Measurements from ENCODE around the gene MBTPS1.

The MBTPS1 gene

DNA sequence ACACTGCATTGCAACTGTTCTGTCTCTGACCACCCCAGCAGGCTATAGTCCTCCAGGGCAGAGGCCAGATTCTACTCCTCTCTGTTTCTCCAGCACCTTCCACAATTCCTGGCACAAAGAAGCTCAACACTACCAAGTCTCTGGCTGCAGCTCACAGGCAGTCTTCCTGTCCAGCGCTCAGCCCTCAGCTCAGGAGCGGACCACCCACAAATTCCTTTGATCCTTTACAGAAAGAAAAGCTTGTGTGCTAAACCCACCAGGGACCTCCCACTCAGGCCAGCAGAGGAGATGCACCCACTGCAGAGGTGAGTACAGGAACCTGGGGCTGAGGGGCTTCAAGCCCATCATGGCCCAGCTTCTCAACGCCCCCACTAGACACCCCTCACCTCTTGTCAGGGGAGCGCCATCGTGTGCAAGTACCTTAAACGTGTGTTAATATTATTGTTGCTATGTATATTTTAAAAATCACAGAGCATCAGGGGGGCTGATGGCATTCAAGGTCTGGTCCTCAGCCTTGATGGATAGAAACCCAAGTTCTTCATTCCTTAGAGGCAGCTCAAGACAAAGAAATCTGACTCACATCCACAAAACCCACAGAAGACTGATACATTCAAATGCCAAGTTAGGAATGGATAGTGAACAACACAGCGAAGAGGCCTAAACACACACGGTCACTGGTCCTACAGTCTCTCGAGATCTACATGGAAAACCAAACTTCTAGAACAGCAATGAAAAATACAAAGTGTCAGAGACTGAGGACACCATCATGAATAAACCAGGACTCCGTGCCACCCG is 19.8 kb upstream of the MBTPS1 start:
- Histone ChIP-seq H3K18ac (ENCODE audit: low read length) (no peak overlapping the region), H3K4ac (ENCODE audit: low read depth, low read length) (no peak overlapping the region), H3K27me3 (ENCODE audit: insufficient read depth, low read length, poor library complexity) (no peaks in the 10 kb centered on the region), H3K4me3 (ENCODE audit: low read length) (no peak overlapping the region), H2BK5ac (ENCODE audit: low read length) (no peak overlapping the region), H2AK5ac (ENCODE audit: low read length) (no peak overlapping the region), H2BK15ac (replicated peaks; ENCODE audit: low read depth) (no peak overlapping the region), H3K27ac (ENCODE audit: low read depth, low read length) (no peak overlapping the region), H3K79me1 (ENCODE audit: low read length) (peaks cover 21% of the 10 kb centered on the region), H4K8ac (ENCODE audit: low read depth, low read length) (no peak overlapping the region), H3K4me1 (ENCODE audit: control insufficient read depth, low read depth, low read length) (peaks cover 14% of the 10 kb centered on the region), H3K36me3 (ENCODE audit: control insufficient read depth, insufficient read depth, low read length) (no peaks in the 10 kb centered on the region), H3K23ac (ENCODE audit: low read length) (no peak overlapping the region), H4K5ac (ENCODE audit: low read length) (no peak overlapping the region), H2BK120ac (ENCODE audit: low read depth, low read length) (no peak overlapping the region), H3K4me2 (ENCODE audit: low read length) (no peak overlapping the region), H3K9ac (ENCODE audit: low read length) (no peak overlapping the region), H3K56ac (ENCODE audit: low read length) (no peak overlapping the region), H3K79me2 (ENCODE audit: control insufficient read depth, insufficient read depth, low read length) (peaks cover 14% of the 10 kb centered on the region)
- no peak for DNase-seq
- no CpG with 5 or more reads among the region's 11 CpGs for WGBS (ENCODE audit: extremely low coverage, insufficient coverage, low lambda C conversion rate)

DNA sequence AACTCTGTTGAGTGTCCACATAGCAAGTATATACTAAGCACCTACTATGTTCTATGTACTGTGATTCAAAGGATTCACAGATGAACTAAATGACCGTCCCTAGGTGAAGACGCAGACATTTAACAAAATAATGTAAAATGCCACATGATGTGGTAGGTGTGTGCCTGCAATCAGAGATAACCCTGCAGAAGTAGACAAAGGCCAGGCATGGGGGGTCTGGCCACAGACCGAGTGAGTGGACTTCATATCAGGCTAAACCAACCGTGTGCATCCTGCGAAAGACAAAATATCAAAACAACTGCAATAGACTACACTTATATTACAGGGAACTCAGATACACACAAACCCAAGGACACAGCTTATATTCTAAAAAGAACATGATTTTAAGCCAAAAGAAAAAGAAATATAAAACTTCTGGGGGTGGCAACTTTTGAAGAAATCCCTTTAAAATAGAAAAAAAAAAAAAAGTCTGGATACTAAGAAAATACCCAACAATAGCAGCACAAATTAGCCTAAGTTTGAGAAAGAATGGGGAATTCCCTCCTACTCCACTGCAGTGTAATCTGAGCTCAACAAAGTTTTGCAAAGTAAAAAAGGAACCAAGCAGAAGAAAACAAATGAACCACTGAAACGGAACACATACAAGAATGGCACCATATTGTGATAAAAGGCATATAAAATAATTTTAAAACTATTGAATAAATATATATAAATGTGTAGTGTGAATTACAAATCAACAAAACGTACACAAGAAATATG is 16.0 kb upstream of the MBTPS1 start:
- Histone ChIP-seq H2AK5ac (ENCODE audit: low read length) (no peak overlapping the region), H3K27ac (ENCODE audit: low read depth, low read length) (no peak overlapping the region), H3K27me3 (ENCODE audit: insufficient read depth, low read length, poor library complexity) (no peaks in the 10 kb centered on the region), H3K56ac (ENCODE audit: low read length) (no peak overlapping the region), H2BK120ac (ENCODE audit: low read depth, low read length) (no peak overlapping the region), H3K79me2 (ENCODE audit: control insufficient read depth, insufficient read depth, low read length) (peaks cover 10% of the 10 kb centered on the region), H3K4me3 (ENCODE audit: low read length) (no peak overlapping the region), H3K9ac (ENCODE audit: low read length) (no peak overlapping the region), H3K18ac (ENCODE audit: low read length) (no peak overlapping the region), H3K4me1 (ENCODE audit: control insufficient read depth, low read depth, low read length) (peaks cover 3% of the 10 kb centered on the region), H3K4ac (ENCODE audit: low read depth, low read length) (no peak overlapping the region), H3K23ac (ENCODE audit: low read length) (no peak overlapping the region), H4K5ac (ENCODE audit: low read length) (no peak overlapping the region), H4K8ac (ENCODE audit: low read depth, low read length) (no peak overlapping the region), H3K4me2 (ENCODE audit: low read length) (no peak overlapping the region), H3K36me3 (ENCODE audit: control insufficient read depth, insufficient read depth, low read length) (peaks cover 5% of the 10 kb centered on the region), H3K79me1 (ENCODE audit: low read length) (peaks cover 14% of the 10 kb centered on the region), H2BK15ac (replicated peaks; ENCODE audit: low read depth) (no peak overlapping the region), H2BK5ac (ENCODE audit: low read length) (no peak overlapping the region)
- DNase-seq = no peak
- no CpG with 5 or more reads among the region's 7 CpGs for WGBS (ENCODE audit: extremely low coverage, insufficient coverage, low lambda C conversion rate)

DNA sequence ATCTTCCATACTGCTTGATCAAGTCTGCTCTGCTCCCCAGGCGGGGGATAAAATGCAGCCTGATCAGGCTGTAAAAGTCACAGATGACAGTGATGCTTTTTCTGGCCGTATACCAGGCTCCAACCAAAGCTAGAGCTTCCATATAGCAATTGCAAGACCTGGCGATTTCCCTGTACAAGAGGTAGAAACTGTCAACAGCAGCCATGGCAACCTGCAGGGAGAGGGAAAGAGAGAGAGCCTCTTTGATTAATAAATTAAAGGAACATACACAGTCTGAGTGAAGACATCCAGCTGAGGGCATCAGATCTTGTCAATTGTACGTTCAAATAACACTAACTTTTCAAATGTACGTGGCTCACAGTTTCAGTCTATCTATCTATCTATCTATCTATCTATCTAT is 14.4 kb upstream of the MBTPS1 start:
- no peak overlapping the region for H4K8ac ChIP-seq (ENCODE audit: low read depth, low read length)
- no peak overlapping the region for H3K23ac ChIP-seq (ENCODE audit: low read length)
- WGBS (ENCODE audit: extremely low coverage, insufficient coverage, low lambda C conversion rate) = no CpG with 5 or more reads among the region's 5 CpGs
- H3K27ac ChIP-seq (ENCODE audit: low read depth, low read length) = no peak overlapping the region
- H3K4me2 ChIP-seq (ENCODE audit: low read length) = no peak overlapping the region
- peaks cover 7% of the 10 kb centered on the region for H3K36me3 ChIP-seq (ENCODE audit: control insufficient read depth, insufficient read depth, low read length)
- peaks cover 6% of the 10 kb centered on the region for H3K79me1 ChIP-seq (ENCODE audit: low read length)
- H4K5ac ChIP-seq (ENCODE audit: low read length) = no peak overlapping the region
- no peak overlapping the region for H3K56ac ChIP-seq (ENCODE audit: low read length)
- H3K4ac ChIP-seq (ENCODE audit: low read depth, low read length) = no peak overlapping the region
- no peak overlapping the region for H3K4me3 ChIP-seq (ENCODE audit: low read length)
- no peaks in the 10 kb centered on the region for H3K27me3 ChIP-seq (ENCODE audit: insufficient read depth, low read length, poor library complexity)
- no peak overlapping the region for H3K9ac ChIP-seq (ENCODE audit: low read length)
- H3K4me1 ChIP-seq (ENCODE audit: control insufficient read depth, low read depth, low read length) = no peaks in the 10 kb centered on the region
- H3K79me2 ChIP-seq (ENCODE audit: control insufficient read depth, insufficient read depth, low read length) = peaks cover 1% of the 10 kb centered on the region
- H2BK5ac ChIP-seq (ENCODE audit: low read length) = no peak overlapping the region
- H2AK5ac ChIP-seq (ENCODE audit: low read length) = no peak overlapping the region
- no peak overlapping the region for H3K18ac ChIP-seq (ENCODE audit: low read length)
- H2BK120ac ChIP-seq (ENCODE audit: low read depth, low read length) = no peak overlapping the region
- DNase-seq = no peak
- H2BK15ac ChIP-seq (replicated peaks; ENCODE audit: low read depth) = no peak overlapping the region

DNA sequence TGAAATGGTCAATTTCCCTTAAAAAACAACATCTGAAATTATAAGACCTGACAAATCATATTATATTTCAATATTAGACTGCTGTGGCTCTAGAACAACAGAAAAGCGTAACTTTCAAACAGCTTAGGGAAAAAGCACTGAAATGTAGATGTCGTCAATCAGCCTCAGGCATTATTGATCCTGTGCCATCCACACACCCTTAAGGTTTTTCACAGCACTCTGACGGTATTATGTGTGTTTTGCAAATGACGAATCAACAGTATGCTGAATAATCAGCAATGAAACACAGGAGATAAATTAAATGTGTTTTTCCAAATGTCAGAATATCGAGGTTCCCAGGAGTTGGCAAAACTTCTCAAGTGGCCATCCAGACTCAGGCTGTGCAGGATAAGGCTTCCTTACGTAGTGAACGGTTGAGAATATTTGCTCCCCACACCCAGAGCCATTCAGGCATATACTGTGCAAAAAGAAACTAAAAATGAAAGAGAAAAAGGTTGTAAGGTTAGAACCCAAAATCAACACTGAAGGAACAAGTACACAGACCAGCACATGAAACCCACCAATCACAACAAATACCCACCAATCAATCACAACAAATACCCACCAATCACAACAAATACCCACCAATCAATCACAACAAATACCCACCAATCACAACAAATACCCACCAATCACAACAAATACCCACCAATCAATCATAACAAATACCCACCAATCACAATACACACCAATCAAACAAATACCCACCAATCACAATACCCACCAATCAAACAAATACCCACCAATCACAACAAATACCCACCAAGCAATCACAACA is 7.7 kb upstream of the MBTPS1 start:
- no peak overlapping the region for H3K4me3 ChIP-seq (ENCODE audit: low read length)
- no peak overlapping the region for H2BK5ac ChIP-seq (ENCODE audit: low read length)
- no peak overlapping the region for H3K4me2 ChIP-seq (ENCODE audit: low read length)
- WGBS (ENCODE audit: extremely low coverage, insufficient coverage, low lambda C conversion rate) = no CpG with 5 or more reads among the region's 7 CpGs
- peaks cover 3% of the 10 kb centered on the region for H3K36me3 ChIP-seq (ENCODE audit: control insufficient read depth, insufficient read depth, low read length)
- no peak overlapping the region for H3K56ac ChIP-seq (ENCODE audit: low read length)
- H4K8ac ChIP-seq (ENCODE audit: low read depth, low read length) = no peak overlapping the region
- no peaks in the 10 kb centered on the region for H3K79me2 ChIP-seq (ENCODE audit: control insufficient read depth, insufficient read depth, low read length)
- H2BK120ac ChIP-seq (ENCODE audit: low read depth, low read length) = no peak overlapping the region
- no peak for DNase-seq
- no peak overlapping the region for H2AK5ac ChIP-seq (ENCODE audit: low read length)
- no peak overlapping the region for H3K4ac ChIP-seq (ENCODE audit: low read depth, low read length)
- H3K23ac ChIP-seq (ENCODE audit: low read length) = no peak overlapping the region
- no peaks in the 10 kb centered on the region for H3K27me3 ChIP-seq (ENCODE audit: insufficient read depth, low read length, poor library complexity)
- H3K4me1 ChIP-seq (ENCODE audit: control insufficient read depth, low read depth, low read length) = no peaks in the 10 kb centered on the region
- no peak overlapping the region for H3K9ac ChIP-seq (ENCODE audit: low read length)
- H3K79me1 ChIP-seq (ENCODE audit: low read length) = no peaks in the 10 kb centered on the region
- no peak overlapping the region for H4K5ac ChIP-seq (ENCODE audit: low read length)
- H3K18ac ChIP-seq (ENCODE audit: low read length) = no peak overlapping the region
- H3K27ac ChIP-seq (ENCODE audit: low read depth, low read length) = no peak overlapping the region
- no peak overlapping the region for H2BK15ac ChIP-seq (replicated peaks; ENCODE audit: low read depth)

DNA sequence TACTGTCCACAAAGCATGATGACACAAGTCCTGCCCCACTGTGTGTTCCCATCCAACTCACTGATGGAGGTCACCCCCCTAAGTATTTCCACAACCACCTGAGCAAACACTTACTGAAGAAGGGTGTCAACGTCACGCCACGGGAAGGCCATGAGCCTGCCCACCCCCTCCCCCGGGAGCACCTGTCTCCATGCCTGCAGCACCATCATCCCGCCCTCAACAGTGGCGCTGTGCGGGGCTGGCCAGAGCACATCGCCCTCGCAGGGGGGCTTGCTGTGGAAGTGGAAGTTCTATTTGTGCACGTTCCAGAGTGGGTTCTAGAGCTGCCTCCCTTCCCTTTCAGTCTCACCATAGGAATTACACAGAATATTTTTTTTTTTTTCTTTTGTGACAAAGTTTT is 4.3 kb upstream of the MBTPS1 start:
- no peak overlapping the region for H3K4me2 ChIP-seq (ENCODE audit: low read length)
- no peak overlapping the region for H3K23ac ChIP-seq (ENCODE audit: low read length)
- H4K5ac ChIP-seq (ENCODE audit: low read length) = no peak overlapping the region
- no peaks in the 10 kb centered on the region for H3K79me1 ChIP-seq (ENCODE audit: low read length)
- no peak overlapping the region for H3K27ac ChIP-seq (ENCODE audit: low read depth, low read length)
- no peak overlapping the region for H2BK5ac ChIP-seq (ENCODE audit: low read length)
- DNase-seq = no peak
- H3K36me3 ChIP-seq (ENCODE audit: control insufficient read depth, insufficient read depth, low read length) = no peaks in the 10 kb centered on the region
- H3K27me3 ChIP-seq (ENCODE audit: insufficient read depth, low read length, poor library complexity) = no peaks in the 10 kb centered on the region
- H3K4me1 ChIP-seq (ENCODE audit: control insufficient read depth, low read depth, low read length) = no peaks in the 10 kb centered on the region
- H2BK15ac ChIP-seq (replicated peaks; ENCODE audit: low read depth) = no peak overlapping the region
- no peak overlapping the region for H3K4me3 ChIP-seq (ENCODE audit: low read length)
- H4K8ac ChIP-seq (ENCODE audit: low read depth, low read length) = no peak overlapping the region
- H3K56ac ChIP-seq (ENCODE audit: low read length) = no peak overlapping the region
- no peak overlapping the region for H3K18ac ChIP-seq (ENCODE audit: low read length)
- H2BK120ac ChIP-seq (ENCODE audit: low read depth, low read length) = no peak overlapping the region
- WGBS (ENCODE audit: extremely low coverage, insufficient coverage, low lambda C conversion rate) = no CpG with 5 or more reads among the region's 10 CpGs
- no peak overlapping the region for H3K9ac ChIP-seq (ENCODE audit: low read length)
- peaks cover 2% of the 10 kb centered on the region for H3K79me2 ChIP-seq (ENCODE audit: control insufficient read depth, insufficient read depth, low read length)
- H3K4ac ChIP-seq (ENCODE audit: low read depth, low read length) = no peak overlapping the region
- no peak overlapping the region for H2AK5ac ChIP-seq (ENCODE audit: low read length)

Data from mesendoderm (in vitro differentiated cells).